Ascending aorta (tissue), 2 donors: ENCODE measurements around the gene ALG3. TPM values are rescaled to one million over a fixed set of nuclear protein-coding genes. Genes with fewer than 3 reads are reported as not detected.

Source experiments
- DNase-seq, 2 donors: peaks; one replicate each; pipeline ENCODE4 v3.0.0-alpha.2; 2019; ENCODE audit warnings: low spot score in 2 of 2
- H3K27ac ChIP-seq, 2 donors: fragments of 200-600 bp; sonication (generic); one replicate each; pipeline ENCODE4 v1.5.1; 2016 to 2017; ENCODE audit warnings: mild to moderate bottlenecking in 1 of 2
- H3K27me3 ChIP-seq: fragments of 200-600 bp; sonication (generic); one replicate; pipeline ENCODE4 v1.5.1; 2017
- H3K36me3 ChIP-seq, 2 donors: fragments of 200-600 bp; sonication (generic); one replicate each; pipeline ENCODE4 v1.5.1; 2016
- H3K4me1 ChIP-seq, 2 donors: fragments of 200-600 bp; sonication (generic); one replicate each; pipeline ENCODE4 v1.5.1; 2016 to 2017; ENCODE audit warnings: mild to moderate bottlenecking in 1 of 2
- H3K4me3 ChIP-seq, 2 donors: fragments of 200-600 bp; sonication (generic); one replicate each; pipeline ENCODE4 v1.5.1; 2016 to 2017; ENCODE audit warnings: mild to moderate bottlenecking in 1 of 2
- H3K9me3 ChIP-seq, 2 donors: fragments of 200-600 bp; sonication (generic); one replicate each; pipeline ENCODE4 v1.5.1; 2016
- CTCF ChIP-seq, 3 experiments: fragments of 200-600 bp in 2 of 3; fragments of 450-650 bp in 1 of 3; sonication (generic) in 2 of 3; IDR thresholded peaks; one replicate each; pipeline ENCODE4 v1.5.1; 2016 to 2019; ENCODE audit warnings: antibody characterized with exemption in 3 of 3, mild to moderate bottlenecking in 1 of 3, moderate library complexity in 1 of 3
- intact Hi-C: fragments of 100-400 bp; cut with DNase I; formaldehyde crosslinking; loops from one replicate; pipeline ENCODE4 v1.15.1; 2023
- total RNA-seq: library from RNA; depleted of rRNA; stranded (reverse); fragments of >200 nt; gene quantifications from one replicate; pipeline ENCODE4 v1.1.0, GENCODE V29; 2016

Gene ALG3
- total RNA-seq, 1 donor from 2014 or later = 167 TPM

GRCh38 chr3:184242297-184242685 lies 6.5 kb downstream of the ALG3 start:
- intact Hi-C loops = no loop called here
- no peak for DNase-seq
- peaks cover 31 to 38% of the 10 kb centered on the region in 2 donors for H3K36me3 ChIP-seq
- TF ChIP-seq CTCF (IDR thresholded peaks at IDR 0.05) = no peak
- no peak overlapping the region for H3K27ac ChIP-seq
- no peaks in the 10 kb centered on the region for H3K9me3 ChIP-seq
- H3K27me3 ChIP-seq = no peaks in the 10 kb centered on the region
- no peak overlapping the region for H3K4me3 ChIP-seq
- H3K4me1 ChIP-seq = no peaks in the 10 kb centered on the region

- Histone ChIP-seq H3K4me1 (no peaks in the 10 kb centered on the region), H3K27me3 (no peaks in the 10 kb centered on the region), H3K4me3 (no peak overlapping the region), H3K27ac (no peak overlapping the region), H3K9me3 (no peaks in the 10 kb centered on the region), H3K36me3 (peaks cover 31 to 38% of the 10 kb centered on the region in 2 donors)
- intact Hi-C loops = no loop called here
- DNase-seq = no peak
- peak in 1 of 3 experiments; percentile 24 for TF ChIP-seq CTCF (IDR thresholded peaks at IDR 0.05)
Observed at GRCh38 chr3:184241447-184242296, 7.1 kb downstream of the ALG3 start.

- no peak overlapping the region for H3K4me3 ChIP-seq
- no peaks in the 10 kb centered on the region for H3K27me3 ChIP-seq
- no peak for DNase-seq
- TF ChIP-seq CTCF (IDR thresholded peaks at IDR 0.05) = no peak
- peaks cover 31 to 38% of the 10 kb centered on the region in 2 donors for H3K36me3 ChIP-seq
- intact Hi-C loops = no loop called here
- no peaks in the 10 kb centered on the region for H3K9me3 ChIP-seq
- H3K27ac ChIP-seq = no peak overlapping the region
- no peaks in the 10 kb centered on the region for H3K4me1 ChIP-seq
Observed at GRCh38 chr3:184241141-184241446, 7.7 kb downstream of the ALG3 start.

- no peak for DNase-seq
- H3K36me3 ChIP-seq = peaks cover 31 to 35% of the 10 kb centered on the region in 2 donors
- no peaks in the 10 kb centered on the region for H3K9me3 ChIP-seq
- TF ChIP-seq CTCF (IDR thresholded peaks at IDR 0.05) = no peak
- H3K27ac ChIP-seq = no peak overlapping the region
- H3K27me3 ChIP-seq = no peaks in the 10 kb centered on the region
- H3K4me1 ChIP-seq = no peaks in the 10 kb centered on the region
- intact Hi-C loops = no loop called here
- H3K4me3 ChIP-seq = no peak overlapping the region
Observed at GRCh38 chr3:184240384-184241140, 8.2 kb downstream of the ALG3 start.

- Histone ChIP-seq H3K9me3 (no peaks in the 10 kb centered on the region), H3K4me1 (no peaks in the 10 kb centered on the region), H3K27ac (no peak overlapping the region), H3K36me3 (peaks cover 22 to 27% of the 10 kb centered on the region in 2 donors), H3K27me3 (no peaks in the 10 kb centered on the region), H3K4me3 (no peak overlapping the region)
- DNase-seq = no peak
- intact Hi-C loops = no loop called here
- TF ChIP-seq CTCF (IDR thresholded peaks at IDR 0.05) = no peak
Observed at GRCh38 chr3:184239708-184240107, 9.1 kb downstream of the ALG3 start.
